GM23338 (cell line): ENCODE results near the gene MAST3. TPM values are rescaled to one million over a fixed set of nuclear protein-coding genes. Genes with fewer than 3 reads are reported as not detected.

Source experiments
- ATAC-seq: fragments of 200-7000 bp; cut with Tn5 transposase; 3 replicates; pipeline ENCODE4 v1.9.1; 2020
- DNase-seq: peaks from one replicate; pipeline ENCODE4 v3.0.0-alpha.2; 2015; ENCODE audit warnings: low spot score
- H2AFZ ChIP-seq: fragments of 200-600 bp; sonication (generic); 2 replicates; pipeline ENCODE4 v1.8.0; 2016; ENCODE audit warnings: antibody characterized with exemption, mild to moderate bottlenecking, moderate library complexity
- H3F3A ChIP-seq: fragments of 200-600 bp; sonication (generic); replicated peaks from 2 replicates; pipeline ENCODE4 v1.8.0; 2017; ENCODE audit warnings: antibody characterized with exemption, mixed run types, low read depth
- H3K27ac ChIP-seq: fragments of 200-600 bp; sonication (generic); 2 replicates; pipeline ENCODE4 v1.6.1; 2016; ENCODE audit warnings: low read depth
- H3K27me3 ChIP-seq: fragments of 200-600 bp; sonication (generic); 2 replicates; pipeline ENCODE4 v1.8.0; 2016; ENCODE audit warnings: mild to moderate bottlenecking, mixed run types, moderate library complexity; ENCODE audit not compliant: insufficient read depth
- H3K36me3 ChIP-seq: fragments of 200-600 bp; sonication (generic); 2 replicates; pipeline ENCODE4 v1.8.0; 2016; ENCODE audit warnings: mild to moderate bottlenecking; ENCODE audit not compliant: insufficient read depth
- H3K4me1 ChIP-seq: fragments of 200-600 bp; sonication (generic); 2 replicates; pipeline ENCODE4 v1.8.0; 2016; ENCODE audit warnings: mild to moderate bottlenecking, moderate library complexity; ENCODE audit not compliant: insufficient read depth
- H3K4me2 ChIP-seq: fragments of 200-600 bp; sonication (generic); 2 replicates; pipeline ENCODE4 v1.7.1; 2017; ENCODE audit warnings: mixed run types
- H3K4me3 ChIP-seq: fragments of 200-600 bp; sonication (generic); 2 replicates; pipeline ENCODE4 v1.6.1; 2016; ENCODE audit warnings: mixed run types
- H3K79me2 ChIP-seq: fragments of 200-600 bp; sonication (generic); replicated peaks from 2 replicates; pipeline ENCODE4 v1.8.0; 2017; ENCODE audit warnings: mild to moderate bottlenecking; ENCODE audit not compliant: insufficient read depth
- H3K9me2 ChIP-seq: fragments of 200-600 bp; sonication (generic); 2 replicates; pipeline ENCODE4 v1.8.0; 2017; ENCODE audit not compliant: insufficient read depth
- H4K20me1 ChIP-seq: fragments of 200-600 bp; sonication (generic); replicated peaks from 2 replicates; pipeline ENCODE4 v1.8.0; 2017; ENCODE audit warnings: mild to moderate bottlenecking; ENCODE audit not compliant: insufficient read depth
- H3K27ac Mint-ChIP-seq: 2 replicates; pipeline ENCODE4 v1.8.0; 2020; ENCODE audit warnings: inconsistent platforms, mild to moderate bottlenecking, moderate library complexity, mixed read lengths
- H3K27me3 Mint-ChIP-seq: 3 replicates; pipeline ENCODE4 v1.8.0; 2022; ENCODE audit warnings: low read depth, mild to moderate bottlenecking, moderate library complexity, mixed read lengths, inconsistent platforms; ENCODE audit not compliant: insufficient read depth, poor library complexity
- H3K36me3 Mint-ChIP-seq: 3 replicates; pipeline ENCODE4 v1.8.0; 2021; ENCODE audit warnings: low read depth, mild to moderate bottlenecking, inconsistent platforms, moderate library complexity, mixed read lengths
- H3K4me1 Mint-ChIP-seq: 3 replicates; pipeline ENCODE4 v1.8.0; 2020; ENCODE audit warnings: mild to moderate bottlenecking, inconsistent platforms, mixed read lengths
- H3K4me3 Mint-ChIP-seq: 3 replicates; pipeline ENCODE4 v1.8.0; 2021; ENCODE audit warnings: moderate library complexity, mild to moderate bottlenecking, inconsistent platforms, mixed read lengths
- H3K9me3 Mint-ChIP-seq: 3 replicates; pipeline ENCODE4 v1.8.0; 2020; ENCODE audit warnings: moderate library complexity, mild to moderate bottlenecking, inconsistent platforms, mixed read lengths
- CREB1 ChIP-seq: fragments of 250-450 bp; sonication (Bioruptor Pico); IDR thresholded peaks from 2 replicates; pipeline ENCODE4 v1.5.0; 2020; ENCODE audit warnings: low read depth, mild to moderate bottlenecking, moderate library complexity
- JUNB ChIP-seq: IDR thresholded peaks from one replicate; pipeline ENCODE4 v1.6.1; 2016; ENCODE audit warnings: antibody characterized with exemption; ENCODE audit not compliant: unreplicated experiment
- NANOG ChIP-seq: IDR thresholded peaks from 2 replicates; pipeline ENCODE4 v1.6.1; 2016; ENCODE audit warnings: antibody characterized with exemption, borderline replicate concordance
- POLR2AphosphoS5 ChIP-seq: IDR thresholded peaks from 2 replicates; pipeline ENCODE4 v1.6.1; 2016; ENCODE audit warnings: antibody characterized with exemption, low read depth
- ZNF114 ChIP-seq: fragments of 250-450 bp; sonication (Bioruptor Pico); IDR thresholded peaks from 2 replicates; pipeline ENCODE4 v1.5.0; 2020; ENCODE audit warnings: mild to moderate bottlenecking, moderate library complexity
- ZNF331 ChIP-seq: fragments of 250-450 bp; sonication (Bioruptor Pico); IDR thresholded peaks from 2 replicates; pipeline ENCODE4 v1.5.0; 2020; ENCODE audit warnings: low read depth, mild to moderate bottlenecking, moderate library complexity
- ZNF462 ChIP-seq: fragments of 250-450 bp; sonication (Bioruptor Pico); IDR thresholded peaks from 2 replicates; pipeline ENCODE4 v1.5.0; 2020; ENCODE audit warnings: mild to moderate bottlenecking, moderate library complexity
- polyA plus RNA-seq: library from polyadenylated mRNA; unstranded; fragments of >200 nt; fragmentation: Nextera tagmentation; extraction: Ambion mirVana; gene quantifications from 2 replicates; pipeline ENCODE4 v1.2.1, GENCODE V29; 2016
- total RNA-seq: library from RNA; depleted of rRNA; stranded (reverse); fragments of >200 nt; shearing (Covaris generic); gene quantifications from 2 replicates; pipeline ENCODE4 v1.2.3, GENCODE V29; 2014
- TF ChIP-seq, protein P1 (sequence below): IDR thresholded peaks from 2 replicates; pipeline ENCODE4 v1.6.1; 2016; ENCODE audit warnings: antibody characterized with exemption
- TF ChIP-seq, protein P2 (sequence below), 2 experiments: fragments of 200-600 bp in 1 of 2; sonication (generic) in 1 of 2; conservative IDR thresholded peaks; 2 replicates each; pipeline versions ENCODE4 v1.5.1 to v1.6.1; 2016 to 2017; ENCODE audit warnings: antibody characterized with exemption in 2 of 2, low read depth in 2 of 2, mild to moderate bottlenecking in 2 of 2, moderate library complexity in 1 of 2

Gene MAST3
- total and polyA plus RNA-seq, 2 experiments from 2014 or later: 5.6 to 8.8 TPM

DNA sequence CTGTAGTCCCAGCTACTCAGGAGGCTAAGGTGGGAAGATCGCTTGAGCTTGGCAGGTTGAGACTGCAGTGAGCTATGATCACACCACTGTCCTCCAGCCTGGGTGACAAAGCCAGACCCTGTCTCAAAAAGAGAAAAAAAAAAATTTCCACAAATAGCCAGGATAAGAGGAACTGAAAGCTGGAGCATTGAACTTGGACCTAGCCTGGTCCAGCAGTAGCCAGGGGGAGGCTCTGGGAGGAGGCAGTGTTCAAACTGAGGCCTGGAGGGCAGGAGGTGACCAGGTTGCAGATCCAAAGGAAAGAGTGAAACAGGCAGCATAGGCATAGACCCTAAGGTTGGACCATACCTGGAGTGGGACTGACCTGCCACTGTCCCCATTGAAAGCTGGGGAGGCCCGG, 28.5 kb downstream of the MAST3 start (continued):
- TF ChIP-seq, protein P1, sequence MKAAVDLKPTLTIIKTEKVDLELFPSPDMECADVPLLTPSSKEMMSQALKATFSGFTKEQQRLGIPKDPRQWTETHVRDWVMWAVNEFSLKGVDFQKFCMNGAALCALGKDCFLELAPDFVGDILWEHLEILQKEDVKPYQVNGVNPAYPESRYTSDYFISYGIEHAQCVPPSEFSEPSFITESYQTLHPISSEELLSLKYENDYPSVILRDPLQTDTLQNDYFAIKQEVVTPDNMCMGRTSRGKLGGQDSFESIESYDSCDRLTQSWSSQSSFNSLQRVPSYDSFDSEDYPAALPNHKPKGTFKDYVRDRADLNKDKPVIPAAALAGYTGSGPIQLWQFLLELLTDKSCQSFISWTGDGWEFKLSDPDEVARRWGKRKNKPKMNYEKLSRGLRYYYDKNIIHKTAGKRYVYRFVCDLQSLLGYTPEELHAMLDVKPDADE: no peak
- TF ChIP-seq CREB1 (CRISPR knock-in tag): no peak
- no peak for TF ChIP-seq JUNB

GRCh38 chr19:18128044-18128443, 30.5 kb downstream of the MAST3 start:
- Mint-ChIP-seq H3K4me1 (no peaks in the 10 kb centered on the region), H3K4me3 (no peak overlapping the region), H3K36me3 (peaks cover 35% of the 10 kb centered on the region), H3K27ac (no peak overlapping the region), H3K27me3 (peaks cover 6% of the 10 kb centered on the region), H3K9me3 (peaks cover 3% of the 10 kb centered on the region; the same call in 1 of the 3 replicates)
- H2AFZ ChIP-seq: no peak overlapping the region
- H3F3A ChIP-seq: no peaks in the 10 kb centered on the region
- H3K4me2 ChIP-seq: no peak overlapping the region
- no peaks in the 10 kb centered on the region for H3K27me3 ChIP-seq
- DNase-seq: no peak
- no peaks in the 10 kb centered on the region for H3K9me2 ChIP-seq
- H4K20me1 ChIP-seq: peaks cover 8% of the 10 kb centered on the region; the same call in 1 of the 2 replicates
- H3K36me3 ChIP-seq: no peaks in the 10 kb centered on the region; the same call in 1 of the 2 replicates
- no peaks in the 10 kb centered on the region for H3K79me2 ChIP-seq
- TF ChIP-seq POLR2AphosphoS5 (no peak), ZNF462 (CRISPR knock-in tag) (no peak), CREB1 (CRISPR knock-in tag) (no peak), ZNF331 (CRISPR knock-in tag) (no peak), NANOG (no peak), ZNF114 (CRISPR knock-in tag) (no peak)
- TF ChIP-seq, protein P1: no peak
- TF ChIP-seq, protein P2, sequence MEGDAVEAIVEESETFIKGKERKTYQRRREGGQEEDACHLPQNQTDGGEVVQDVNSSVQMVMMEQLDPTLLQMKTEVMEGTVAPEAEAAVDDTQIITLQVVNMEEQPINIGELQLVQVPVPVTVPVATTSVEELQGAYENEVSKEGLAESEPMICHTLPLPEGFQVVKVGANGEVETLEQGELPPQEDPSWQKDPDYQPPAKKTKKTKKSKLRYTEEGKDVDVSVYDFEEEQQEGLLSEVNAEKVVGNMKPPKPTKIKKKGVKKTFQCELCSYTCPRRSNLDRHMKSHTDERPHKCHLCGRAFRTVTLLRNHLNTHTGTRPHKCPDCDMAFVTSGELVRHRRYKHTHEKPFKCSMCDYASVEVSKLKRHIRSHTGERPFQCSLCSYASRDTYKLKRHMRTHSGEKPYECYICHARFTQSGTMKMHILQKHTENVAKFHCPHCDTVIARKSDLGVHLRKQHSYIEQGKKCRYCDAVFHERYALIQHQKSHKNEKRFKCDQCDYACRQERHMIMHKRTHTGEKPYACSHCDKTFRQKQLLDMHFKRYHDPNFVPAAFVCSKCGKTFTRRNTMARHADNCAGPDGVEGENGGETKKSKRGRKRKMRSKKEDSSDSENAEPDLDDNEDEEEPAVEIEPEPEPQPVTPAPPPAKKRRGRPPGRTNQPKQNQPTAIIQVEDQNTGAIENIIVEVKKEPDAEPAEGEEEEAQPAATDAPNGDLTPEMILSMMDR (conservative IDR thresholded peaks at IDR 0.05; ENCODE audit: low read depth in 2 of 2): no peak
- no peak overlapping the region for H3K27ac ChIP-seq
- H3K4me1 ChIP-seq: no peaks in the 10 kb centered on the region
- H3K4me3 ChIP-seq: no peak overlapping the region
- no peak for ATAC-seq
